ENCODE measurements around the gene IRX1.

The IRX1 gene

DNA sequence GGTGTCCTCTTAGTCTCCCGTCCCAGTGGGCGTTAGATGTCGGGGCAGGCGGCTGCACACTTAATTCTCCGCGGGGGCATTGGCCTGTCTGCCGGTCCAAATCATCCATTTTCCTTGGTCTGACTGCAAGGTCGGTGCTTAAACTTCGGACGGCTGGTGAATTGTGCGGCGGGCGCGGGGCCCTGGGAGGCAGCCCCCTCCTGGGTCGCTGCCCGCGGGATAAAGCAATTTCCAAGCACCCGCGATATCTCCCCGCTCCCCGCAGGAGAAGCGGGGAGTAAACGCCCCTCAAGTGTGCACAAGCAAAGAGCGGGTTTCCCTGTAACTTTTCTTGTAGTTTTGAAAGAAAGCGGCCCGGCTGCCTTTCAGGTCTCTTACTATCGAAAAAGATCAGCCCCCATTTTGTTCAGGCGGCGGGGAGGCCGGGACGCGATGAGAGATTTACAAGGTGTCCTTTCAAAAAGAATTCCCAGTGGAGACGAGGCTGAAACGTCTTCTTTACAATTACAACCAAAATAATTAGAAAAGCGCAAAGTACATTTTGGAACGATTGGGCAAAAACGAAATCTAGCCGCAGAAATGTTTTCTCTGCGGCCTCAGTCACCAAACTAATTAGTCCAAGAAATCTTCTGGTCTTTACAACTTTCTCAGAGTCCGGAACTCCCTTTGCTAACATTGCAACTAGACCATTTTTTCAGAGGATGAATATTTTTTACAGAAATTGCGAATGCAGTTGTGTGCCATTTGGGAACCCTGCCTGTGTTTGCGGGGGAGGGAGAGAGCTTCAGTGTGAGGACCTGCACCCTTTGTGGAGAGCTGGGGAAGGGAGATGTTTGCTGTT is 1.8 kb downstream of the IRX1 start:
- H3K4me3 ChIP-seq (ENCODE audit: low read depth, low read length) = no peak overlapping the region
- TF ChIP-seq, protein P1, sequence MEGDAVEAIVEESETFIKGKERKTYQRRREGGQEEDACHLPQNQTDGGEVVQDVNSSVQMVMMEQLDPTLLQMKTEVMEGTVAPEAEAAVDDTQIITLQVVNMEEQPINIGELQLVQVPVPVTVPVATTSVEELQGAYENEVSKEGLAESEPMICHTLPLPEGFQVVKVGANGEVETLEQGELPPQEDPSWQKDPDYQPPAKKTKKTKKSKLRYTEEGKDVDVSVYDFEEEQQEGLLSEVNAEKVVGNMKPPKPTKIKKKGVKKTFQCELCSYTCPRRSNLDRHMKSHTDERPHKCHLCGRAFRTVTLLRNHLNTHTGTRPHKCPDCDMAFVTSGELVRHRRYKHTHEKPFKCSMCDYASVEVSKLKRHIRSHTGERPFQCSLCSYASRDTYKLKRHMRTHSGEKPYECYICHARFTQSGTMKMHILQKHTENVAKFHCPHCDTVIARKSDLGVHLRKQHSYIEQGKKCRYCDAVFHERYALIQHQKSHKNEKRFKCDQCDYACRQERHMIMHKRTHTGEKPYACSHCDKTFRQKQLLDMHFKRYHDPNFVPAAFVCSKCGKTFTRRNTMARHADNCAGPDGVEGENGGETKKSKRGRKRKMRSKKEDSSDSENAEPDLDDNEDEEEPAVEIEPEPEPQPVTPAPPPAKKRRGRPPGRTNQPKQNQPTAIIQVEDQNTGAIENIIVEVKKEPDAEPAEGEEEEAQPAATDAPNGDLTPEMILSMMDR (IDR thresholded peaks at IDR 0.05; ENCODE audit: borderline replicate concordance, insufficient read depth, low read depth, low read length) = no peak

GRCh38 chr5:3598207-3598606 is 2.6 kb downstream of the IRX1 start:
- TF ChIP-seq, protein P1 (IDR thresholded peaks at IDR 0.05; ENCODE audit: borderline replicate concordance, insufficient read depth, low read depth, low read length) = no peak

DNA sequence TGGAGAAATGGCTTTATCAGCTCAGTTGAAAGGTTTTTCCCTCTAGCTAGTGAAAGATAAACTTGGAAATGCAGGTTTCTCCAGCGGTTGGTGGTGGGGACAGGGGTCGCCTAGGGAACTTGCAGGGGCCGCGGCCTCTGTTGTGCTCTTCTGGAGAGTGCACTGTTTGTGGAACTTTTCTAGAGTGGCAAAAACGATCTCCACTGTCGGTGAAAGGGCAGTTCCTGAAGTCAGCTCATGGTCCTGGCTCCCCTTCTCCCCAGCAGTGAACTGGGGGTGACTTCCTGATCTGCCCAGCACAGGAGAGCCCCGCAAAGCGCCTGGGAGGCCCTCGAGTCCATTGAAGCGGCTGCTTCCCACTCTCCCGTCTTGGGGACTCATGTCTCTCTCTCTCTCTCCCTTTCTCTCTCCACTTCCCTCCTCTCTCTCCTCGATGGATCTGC is 3.2 kb downstream of the IRX1 start:
- no peak overlapping the region for H3K4me3 ChIP-seq (ENCODE audit: low read depth, low read length)
- TF ChIP-seq, protein P1 (IDR thresholded peaks at IDR 0.05; ENCODE audit: borderline replicate concordance, insufficient read depth, low read depth, low read length) = no peak

More at GRCh38 chr5:3598207-3598606, 2.6 kb downstream of the IRX1 start:
- no peak overlapping the region for H3K4me3 ChIP-seq (ENCODE audit: low read depth, low read length)

DNA sequence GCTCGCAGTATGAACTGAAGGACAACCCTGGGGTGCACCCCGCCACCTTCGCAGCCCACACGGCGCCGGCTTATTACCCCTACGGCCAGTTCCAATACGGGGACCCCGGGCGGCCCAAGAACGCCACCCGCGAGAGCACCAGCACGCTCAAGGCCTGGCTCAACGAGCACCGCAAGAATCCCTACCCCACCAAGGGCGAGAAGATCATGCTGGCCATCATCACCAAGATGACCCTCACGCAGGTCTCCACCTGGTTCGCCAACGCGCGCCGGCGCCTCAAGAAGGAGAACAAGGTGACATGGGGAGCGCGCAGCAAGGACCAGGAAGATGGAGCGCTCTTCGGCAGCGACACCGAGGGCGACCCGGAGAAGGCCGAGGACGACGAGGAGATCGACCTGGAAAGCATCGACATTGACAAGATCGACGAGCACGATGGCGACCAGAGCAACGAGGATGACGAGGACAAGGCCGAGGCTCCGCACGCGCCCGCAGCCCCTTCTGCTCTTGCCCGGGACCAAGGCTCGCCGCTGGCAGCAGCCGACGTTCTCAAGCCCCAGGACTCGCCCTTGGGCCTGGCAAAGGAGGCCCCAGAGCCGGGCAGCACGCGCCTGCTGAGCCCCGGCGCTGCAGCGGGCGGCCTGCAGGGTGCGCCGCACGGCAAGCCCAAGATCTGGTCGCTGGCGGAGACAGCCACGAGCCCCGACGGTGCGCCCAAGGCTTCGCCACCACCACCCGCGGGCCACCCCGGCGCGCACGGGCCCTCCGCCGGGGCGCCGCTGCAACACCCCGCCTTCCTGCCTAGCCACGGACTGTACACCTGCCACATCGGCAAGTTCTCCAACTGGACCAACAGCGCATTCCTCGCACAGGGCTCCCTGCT is 3.8 kb downstream of the IRX1 start:
- H3K4me3 ChIP-seq (ENCODE audit: low read depth, low read length) = no peak overlapping the region
- TF ChIP-seq, protein P1 (IDR thresholded peaks at IDR 0.05; ENCODE audit: borderline replicate concordance, insufficient read depth, low read depth, low read length) = no peak

DNA sequence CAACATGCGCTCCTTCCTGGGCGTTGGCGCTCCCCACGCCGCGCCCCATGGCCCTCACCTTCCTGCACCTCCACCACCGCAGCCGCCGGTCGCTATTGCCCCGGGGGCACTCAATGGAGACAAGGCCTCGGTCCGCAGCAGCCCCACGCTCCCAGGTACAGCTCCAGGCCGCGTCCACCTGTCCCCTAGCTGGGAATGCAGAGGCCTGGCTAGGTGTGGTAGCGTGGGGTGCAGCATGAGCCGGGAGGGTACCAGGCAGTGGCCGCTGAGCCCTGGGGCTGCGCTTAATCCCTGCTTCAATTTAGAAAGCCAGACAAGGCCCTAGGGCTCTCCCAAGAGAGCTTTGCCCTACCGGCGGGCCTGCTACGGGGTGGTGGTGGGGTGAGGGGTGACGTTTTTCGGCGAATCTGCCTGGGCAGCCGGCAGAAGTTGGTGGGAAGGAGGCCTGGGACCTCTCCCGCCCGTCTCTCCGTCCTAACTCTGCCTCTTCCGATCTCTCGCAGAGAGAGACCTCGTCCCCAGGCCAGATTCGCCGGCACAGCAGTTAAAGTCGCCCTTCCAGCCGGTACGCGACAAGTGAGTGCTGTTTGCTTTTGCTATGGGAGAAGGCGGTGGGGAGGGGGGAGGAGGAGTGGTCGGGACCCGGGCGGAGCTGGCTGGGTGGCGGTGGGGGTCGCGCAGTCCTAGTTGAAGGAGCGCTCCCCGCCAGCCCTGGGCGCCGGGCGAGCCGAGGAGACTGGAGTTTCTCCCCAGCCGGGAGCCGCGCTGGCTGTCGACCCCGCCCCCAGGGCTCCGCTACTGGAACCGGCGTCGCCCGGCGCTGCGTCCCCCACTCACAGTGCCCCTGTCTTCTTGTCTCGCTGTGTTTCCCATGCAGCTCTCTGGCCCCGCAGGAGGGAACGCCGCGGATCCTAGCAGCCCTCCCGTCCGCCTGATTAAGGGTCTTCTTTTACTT is 4.8 kb downstream of the IRX1 start:
- TF ChIP-seq, protein P1 (IDR thresholded peaks at IDR 0.05; ENCODE audit: borderline replicate concordance, insufficient read depth, low read depth, low read length) = no peak
- no peak overlapping the region for H3K4me3 ChIP-seq (ENCODE audit: low read depth, low read length)

GRCh38 chr5:3601061-3601710 is 5.6 kb downstream of the IRX1 start:
- no peak overlapping the region for H3K4me3 ChIP-seq (ENCODE audit: low read depth, low read length)
- TF ChIP-seq, protein P1 (IDR thresholded peaks at IDR 0.05; ENCODE audit: borderline replicate concordance, insufficient read depth, low read depth, low read length) = no peak

Measured in GM12875 (cell line).